Globus pallidus (tissue), 1 donor: Measurements from ENCODE around the gene EMC8.

Experiments used
- DNase-seq: peaks from one replicate; pipeline ENCODE4 v3.0.0-alpha.2; 2015; ENCODE audit warnings: low spot score

The EMC8 gene

DNA sequence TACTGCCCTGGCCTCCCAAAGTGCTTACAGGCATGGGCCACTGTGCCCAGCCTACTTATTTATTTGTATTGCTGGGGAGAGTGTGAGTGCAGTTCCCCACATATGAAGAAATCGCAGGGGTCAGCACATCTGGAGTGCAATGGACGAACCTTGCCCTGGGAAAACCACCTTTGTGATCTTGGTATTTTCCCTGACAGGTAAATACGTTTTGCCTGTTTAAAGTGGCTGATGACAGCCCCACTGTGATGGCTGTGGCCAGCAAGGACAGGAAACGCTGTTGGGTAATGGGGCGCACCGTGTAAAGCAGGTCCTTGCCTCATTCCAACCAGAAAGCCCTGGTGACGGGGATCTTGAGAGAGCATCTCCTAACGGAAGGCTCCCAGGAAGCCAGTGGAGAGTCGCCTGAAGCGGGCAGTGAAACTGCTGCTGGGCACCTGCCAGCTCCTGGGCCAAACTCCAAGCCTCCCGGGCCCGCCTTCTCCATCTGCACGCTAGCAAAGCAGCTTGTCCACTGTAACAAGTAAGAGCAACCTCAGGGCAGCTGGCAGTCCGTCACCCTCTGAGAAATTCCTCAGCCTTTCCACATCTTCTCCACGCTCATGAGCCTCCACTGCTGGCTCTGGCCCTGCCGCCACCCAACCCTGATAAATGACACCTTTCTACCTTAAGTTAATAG is 17.5 kb downstream of the EMC8 start:
- DNase-seq: peak; percentile 64

DNA sequence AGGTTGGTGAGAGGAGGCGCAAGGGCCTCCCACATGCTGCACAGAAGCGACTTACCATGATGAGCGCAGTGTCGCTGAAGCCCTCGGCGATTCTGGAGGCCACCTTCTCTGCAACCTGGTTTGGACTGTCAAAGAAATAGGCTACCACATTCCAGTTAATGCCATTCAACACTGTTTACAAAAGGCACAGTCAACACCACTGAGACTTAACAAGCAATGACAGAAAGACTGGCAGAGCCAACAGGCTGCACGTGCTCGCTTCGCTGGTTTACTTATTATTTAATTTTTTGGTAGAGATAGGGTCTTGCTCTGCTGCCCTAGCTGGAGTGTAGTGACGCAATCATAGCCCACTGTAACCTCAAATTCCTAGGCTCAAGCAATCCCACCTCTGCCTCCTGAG is 18.2 kb downstream of the EMC8 start:
- no peak for DNase-seq

DNA sequence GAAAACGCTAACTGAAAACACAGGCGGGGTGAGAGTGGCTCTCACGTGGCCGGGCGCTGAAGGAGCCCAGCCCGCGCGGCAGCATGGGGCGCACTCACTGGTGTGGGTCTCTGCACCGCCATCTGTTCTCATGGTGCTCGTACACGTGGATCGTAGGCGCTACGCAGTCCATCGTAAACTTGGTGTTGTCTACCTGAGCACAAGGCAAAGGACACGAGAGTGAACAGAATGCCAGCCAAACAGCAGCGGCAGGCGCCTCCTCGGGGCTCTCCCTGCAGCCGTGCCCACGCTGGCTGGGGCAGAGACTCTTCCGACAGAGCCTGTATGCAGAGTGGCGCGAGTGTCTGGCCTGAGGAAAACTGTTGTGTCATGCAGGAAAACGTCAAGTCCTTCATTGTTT is 19.1 kb downstream of the EMC8 start:
- no peak for DNase-seq

DNA sequence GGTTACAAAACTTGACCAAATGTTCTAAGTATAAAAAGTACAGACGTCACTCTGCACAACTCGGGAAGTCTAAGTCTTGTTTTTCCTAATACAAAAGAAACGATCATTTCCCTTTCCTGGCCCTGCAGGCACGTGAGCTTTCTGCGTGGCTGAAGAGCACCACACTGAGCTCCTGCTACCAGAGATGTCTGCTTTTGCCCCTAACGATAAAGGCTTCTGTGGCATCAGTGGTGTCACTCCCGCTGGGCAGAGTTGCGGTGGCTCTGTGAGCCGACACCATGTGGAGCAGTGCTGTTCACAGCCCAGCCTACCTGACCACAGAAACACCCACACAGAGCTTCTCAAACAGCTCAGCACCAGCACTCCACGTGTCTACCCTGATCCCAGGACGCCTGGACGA is 20.5 kb downstream of the EMC8 start:
- DNase-seq: no peak

DNA sequence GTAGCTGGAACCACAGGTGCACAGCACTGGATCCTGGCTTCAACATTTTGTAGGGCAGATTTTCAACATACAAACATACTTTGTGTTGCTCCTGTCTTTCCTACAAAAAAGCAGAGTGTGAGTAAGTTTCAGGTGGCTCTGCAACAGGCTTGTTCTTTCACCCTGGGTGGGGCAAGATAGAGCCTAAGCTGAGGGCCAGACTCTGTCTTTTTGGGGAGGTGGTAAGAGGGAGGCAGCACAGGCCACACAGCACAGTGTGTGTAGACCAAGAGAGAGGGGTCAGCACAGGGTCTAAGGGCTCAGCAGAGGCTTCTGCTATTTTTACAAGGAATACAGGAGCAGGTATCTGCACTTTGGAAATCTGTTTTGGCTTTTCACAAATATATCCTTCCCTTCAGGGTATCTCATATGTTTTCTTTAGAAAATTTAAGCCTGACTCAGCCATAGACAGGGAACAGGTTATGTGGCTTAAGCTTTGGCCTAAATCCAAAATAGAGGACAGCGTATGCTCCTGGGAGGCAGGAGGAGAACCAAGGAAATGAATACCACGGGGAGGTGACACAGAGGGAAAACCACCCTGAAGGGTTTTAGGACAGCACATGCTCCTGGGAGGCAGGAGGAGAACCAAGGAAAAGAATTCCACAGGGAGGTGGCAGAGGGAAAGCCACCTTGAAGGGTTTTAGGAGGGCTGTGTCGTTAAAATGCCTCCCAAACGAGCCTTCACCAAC is 21.6 kb downstream of the EMC8 start:
- no peak for DNase-seq

DNA sequence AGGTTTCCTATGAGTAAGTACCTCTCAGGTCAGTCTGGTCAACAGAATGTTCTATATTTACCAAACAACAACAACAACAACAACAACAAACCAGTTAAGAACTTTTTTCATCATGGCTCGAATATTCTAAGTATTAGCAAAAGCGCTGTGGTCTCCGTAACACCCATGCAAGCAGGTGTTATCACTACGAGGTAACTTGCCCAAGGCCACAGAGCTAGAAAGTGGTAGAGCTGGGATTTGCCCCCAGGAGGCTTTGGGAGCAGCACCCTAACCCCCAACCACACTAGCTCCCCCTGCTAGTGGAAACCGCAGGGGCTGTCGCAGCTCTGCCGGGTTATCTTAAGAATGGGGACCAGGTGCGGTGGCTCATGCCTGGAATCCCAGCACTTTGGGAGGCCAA is 24.5 kb downstream of the EMC8 start:
- DNase-seq: no peak

DNA sequence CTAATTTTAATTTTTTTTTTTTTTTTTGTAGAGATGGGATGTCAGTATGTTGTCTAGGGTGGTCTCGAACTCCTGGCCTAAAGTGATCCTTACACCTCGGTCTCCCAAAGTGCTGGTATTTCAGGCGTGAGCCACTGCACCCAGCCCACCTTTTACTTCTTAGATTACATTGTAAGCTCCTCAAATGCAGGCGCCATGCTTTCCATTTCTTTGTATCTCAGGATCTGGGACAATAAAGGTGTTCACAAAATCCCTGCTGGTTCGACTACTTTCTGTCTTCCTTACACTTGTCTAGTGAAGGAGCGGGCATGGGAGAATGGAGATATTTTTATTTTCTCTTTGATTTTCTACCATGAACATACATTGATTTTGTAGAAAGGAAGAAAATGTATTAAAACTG is 25.2 kb downstream of the EMC8 start:
- no peak for DNase-seq

DNA sequence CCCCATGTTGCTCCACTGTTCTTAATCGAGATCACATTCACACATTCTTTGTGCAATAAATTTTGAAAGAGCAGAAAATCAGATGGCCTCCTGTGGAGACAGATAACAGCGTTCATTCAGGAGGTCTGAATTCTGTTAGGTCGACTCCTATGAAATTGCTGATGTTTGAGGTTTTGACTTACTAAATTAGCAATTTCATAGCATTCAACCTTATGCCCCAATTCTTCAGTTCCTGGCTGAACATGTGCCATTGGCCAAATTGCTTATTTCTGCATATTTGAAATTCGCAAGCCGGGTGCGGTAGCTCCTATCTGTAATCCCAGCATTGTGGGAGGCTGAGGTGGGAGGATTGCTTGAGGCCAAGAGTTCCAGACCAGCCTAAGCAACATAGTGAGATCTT is 26.3 kb downstream of the EMC8 start:
- no peak for DNase-seq

DNA sequence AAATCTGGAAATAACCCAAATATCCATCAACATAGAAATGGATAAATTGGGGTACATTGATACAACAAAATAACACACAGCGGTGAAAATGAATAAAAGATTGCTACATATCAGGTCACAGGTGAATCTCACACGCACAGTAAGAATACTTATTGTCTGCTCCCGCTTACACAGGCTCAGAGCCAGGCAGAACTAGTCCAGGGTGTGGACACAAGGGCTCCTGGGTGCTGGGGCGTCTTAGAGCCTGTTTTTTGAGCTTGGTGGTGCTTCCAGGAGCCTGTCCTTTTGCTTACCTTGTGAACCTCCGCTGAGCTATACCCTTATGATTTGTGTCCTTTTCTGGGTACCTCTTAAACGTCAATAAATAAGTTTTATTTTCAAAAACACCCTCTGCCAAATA is 28.6 kb downstream of the EMC8 start:
- no peak for DNase-seq

DNA sequence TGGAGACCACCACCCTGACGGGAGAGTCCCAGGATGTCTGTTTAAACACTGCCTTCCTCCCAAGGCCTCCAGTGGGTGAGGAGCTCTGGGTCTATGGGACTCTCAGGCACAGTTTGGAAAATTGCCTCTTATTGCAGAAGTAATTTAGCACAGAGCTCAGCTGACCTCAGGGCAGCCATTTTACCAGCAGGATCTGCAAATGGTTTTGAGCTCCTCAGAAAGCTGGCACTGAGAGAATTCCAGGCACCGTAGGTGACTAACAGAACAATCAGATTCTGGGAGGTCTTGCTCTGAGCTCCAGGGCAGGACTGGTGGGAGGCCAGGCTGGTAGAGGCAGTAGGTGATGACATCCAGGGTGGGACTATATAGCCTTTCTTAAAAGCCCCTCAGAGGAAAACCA is 31.1 kb downstream of the EMC8 start:
- DNase-seq: no peak

DNA sequence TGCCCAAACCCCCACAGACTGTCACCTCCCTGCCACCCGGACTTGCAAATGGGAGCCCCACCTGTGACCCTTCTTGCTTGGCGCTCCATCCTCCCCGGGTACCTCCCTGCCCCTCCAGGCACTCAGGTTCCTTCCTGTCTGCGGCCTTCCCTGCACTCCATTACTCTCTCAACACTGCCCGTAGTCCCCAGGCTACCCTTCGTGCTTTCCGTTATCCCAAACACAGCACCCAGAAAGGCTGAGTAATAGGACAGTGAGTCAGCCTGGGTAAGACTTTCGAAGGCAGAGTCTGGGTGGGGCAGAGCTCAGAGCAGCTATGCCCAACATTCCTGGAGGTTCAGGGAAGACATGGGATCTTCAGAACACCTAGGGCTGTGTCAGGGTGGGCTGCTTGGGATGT is 31.8 kb downstream of the EMC8 start:
- DNase-seq: no peak

DNA sequence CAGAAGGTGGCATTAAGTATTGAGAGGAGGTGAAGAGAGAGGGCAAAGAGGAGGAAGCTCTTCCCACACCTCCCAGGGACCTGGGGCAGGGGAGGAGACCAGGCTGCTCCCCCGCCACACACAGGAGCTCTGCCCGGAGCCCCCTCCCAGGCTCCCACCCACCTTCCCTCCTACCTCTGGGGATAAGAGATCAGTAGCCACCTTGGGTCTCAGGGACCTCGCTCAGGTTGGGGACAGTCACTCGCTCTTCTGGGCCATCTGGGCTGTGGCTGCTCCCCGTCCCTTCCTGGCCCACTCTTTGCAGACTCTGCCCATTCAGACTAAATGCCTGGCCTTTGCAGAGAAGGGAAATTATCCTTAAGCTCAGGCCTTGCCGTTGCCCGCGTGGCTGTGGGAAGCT is 33.6 kb downstream of the EMC8 start:
- no peak for DNase-seq

DNA sequence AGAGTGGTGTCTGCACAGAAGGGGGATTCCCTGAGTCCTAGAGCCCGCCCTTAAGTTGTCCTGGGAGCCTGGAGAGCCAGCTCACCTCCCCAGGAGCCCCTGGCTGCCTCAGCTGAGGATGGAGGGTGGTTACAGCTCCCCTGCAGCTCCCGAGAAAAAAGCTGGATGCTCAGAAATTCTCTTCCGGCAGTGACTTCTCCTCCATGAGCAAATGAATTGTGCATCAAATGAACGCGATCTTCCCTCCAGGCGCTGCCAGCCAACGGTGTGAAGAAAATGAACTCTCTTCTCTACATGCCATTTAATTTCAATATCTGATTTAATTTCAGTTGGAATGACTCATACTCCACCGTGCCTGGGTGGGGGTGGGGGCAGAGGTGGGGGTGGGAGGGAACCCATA is 34.1 kb downstream of the EMC8 start:
- DNase-seq: no peak

DNA sequence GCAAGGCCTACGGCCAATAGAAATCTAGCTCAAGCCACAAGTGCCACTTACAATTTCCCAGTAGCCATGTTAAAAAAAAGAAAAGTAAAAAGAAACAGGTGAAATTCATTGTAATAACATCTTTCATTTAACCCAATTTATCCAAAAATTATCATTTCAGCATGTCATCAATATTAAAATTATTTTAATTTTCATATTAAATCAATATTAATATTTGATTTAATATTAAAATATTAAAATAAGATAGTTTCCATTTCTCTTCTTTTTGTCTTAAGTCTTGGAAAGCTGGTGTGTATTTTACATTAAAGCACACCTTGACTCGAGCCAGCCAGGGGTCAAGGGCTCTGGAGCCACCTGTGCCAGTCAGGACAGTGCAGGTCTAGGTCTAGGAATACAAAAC is 35.7 kb downstream of the EMC8 start:
- no peak for DNase-seq

DNA sequence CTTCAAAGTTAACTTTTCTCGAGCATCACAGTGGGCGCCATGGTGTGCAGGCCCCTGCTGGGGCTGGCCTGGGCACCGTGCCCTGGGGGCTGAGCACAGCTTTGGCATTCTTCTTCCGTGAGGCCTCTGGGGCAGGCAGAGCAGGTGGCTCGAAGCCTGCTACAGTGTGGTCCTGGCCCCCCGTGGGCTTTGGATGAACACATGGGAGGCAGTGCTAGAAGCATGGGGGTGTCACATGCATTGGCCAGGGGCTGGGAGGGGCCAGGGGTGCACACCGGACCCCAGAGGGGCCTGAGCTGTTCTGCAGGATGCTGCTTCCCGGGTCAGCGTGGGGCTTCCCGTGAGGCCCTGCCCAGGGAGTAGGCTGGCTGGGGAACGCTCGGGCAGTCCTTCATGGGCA is 36.4 kb downstream of the EMC8 start:
- no peak for DNase-seq

DNA sequence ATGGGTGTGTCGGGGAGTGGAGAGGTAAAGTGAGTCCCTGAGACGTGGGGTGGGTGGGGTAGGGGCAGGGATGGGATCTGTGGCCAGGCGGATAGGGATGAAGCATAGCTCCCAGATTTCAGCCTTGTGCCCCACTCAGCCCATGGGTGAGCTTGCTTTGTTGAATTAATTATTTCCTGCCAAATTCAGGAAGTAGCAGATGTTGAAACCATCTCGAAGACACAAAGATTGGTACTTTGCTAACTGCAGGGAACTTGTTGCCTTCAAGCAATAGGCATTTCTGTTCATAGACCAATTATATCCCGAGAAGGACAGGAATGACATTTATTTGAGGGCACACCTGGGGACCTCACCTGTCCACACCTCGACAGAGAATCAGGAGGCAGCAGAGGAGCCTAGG is 37.5 kb downstream of the EMC8 start:
- no peak for DNase-seq

DNA sequence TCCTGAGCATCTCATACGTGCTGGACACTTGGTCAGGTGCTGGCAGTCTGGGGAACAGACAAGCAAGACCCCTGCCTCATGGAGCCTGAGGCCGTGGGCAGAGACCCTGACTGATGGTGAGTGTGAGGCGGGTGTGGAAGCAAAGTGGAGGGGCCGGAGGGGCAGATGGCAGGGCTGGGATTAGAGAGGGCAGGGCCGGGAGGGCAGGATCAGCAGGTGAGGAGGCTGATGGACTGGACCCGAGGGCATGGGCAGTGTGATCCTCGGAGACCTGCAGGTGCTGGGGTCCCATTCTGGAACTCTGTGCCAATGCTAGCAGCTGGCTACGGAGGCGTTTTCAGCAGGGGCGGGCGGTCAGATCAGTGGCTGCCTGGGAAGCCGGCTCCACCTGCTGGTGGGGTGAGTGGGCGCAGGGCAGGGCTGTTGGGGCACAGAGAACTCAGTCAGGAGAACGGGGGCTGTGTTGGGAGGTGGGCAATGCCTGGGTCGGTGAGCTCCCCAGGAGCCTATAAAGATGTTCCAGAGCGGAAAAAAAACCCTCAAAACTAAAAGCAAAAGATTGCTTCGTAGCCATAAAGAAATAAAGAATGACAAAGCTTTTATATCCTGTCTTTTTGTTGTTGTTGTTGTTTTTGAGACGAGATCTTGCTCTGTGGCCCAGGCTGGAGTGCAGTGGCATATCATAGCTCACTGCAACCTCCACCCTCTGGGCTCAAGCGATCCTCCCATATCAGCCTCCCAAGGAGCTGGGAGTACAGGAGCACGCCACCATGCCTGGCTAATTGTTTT is 39.5 kb downstream of the EMC8 start:
- DNase-seq: no peak

DNA sequence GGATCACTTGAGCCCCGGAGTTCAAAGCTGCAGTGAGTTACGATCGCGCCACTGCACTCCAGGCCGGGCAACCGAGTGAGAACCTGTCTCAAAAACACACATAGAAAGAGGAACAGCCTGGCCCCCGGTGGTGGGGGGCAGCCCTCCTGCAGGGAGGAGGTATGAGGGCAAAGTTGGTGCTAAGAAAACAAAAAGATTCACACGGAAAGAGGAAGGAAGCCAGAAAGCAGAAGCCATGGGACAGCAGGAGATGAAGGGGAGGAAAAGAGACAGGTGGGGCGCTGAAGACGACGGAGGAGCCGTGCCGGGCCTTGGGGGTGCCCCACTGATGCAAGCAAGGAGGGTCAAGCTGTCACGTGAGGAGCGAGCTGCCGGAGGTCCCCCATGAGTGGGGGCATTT is 40.2 kb downstream of the EMC8 start:
- no peak for DNase-seq

DNA sequence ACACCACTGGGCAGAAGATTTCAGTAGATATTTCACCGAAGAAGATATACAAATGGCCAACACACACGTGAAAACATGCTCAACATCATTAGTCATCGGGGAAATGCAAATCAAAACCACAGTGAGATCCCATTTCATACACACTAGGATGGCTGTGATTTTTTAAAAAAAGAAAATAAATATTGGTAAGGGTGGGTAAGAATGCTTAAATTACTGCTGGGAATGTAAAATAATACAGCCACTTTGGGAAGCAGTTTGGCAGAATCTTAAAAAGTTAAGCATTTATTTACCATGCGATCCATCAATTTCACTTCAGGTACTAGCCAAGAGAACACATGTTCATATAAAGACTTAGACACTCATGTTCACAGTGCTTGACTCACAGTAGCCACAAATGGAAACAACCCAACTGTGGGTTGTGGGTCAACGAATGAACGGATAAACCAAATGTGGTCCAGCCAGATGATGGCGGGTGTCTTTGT is 42.0 kb downstream of the EMC8 start:
- DNase-seq: no peak

DNA sequence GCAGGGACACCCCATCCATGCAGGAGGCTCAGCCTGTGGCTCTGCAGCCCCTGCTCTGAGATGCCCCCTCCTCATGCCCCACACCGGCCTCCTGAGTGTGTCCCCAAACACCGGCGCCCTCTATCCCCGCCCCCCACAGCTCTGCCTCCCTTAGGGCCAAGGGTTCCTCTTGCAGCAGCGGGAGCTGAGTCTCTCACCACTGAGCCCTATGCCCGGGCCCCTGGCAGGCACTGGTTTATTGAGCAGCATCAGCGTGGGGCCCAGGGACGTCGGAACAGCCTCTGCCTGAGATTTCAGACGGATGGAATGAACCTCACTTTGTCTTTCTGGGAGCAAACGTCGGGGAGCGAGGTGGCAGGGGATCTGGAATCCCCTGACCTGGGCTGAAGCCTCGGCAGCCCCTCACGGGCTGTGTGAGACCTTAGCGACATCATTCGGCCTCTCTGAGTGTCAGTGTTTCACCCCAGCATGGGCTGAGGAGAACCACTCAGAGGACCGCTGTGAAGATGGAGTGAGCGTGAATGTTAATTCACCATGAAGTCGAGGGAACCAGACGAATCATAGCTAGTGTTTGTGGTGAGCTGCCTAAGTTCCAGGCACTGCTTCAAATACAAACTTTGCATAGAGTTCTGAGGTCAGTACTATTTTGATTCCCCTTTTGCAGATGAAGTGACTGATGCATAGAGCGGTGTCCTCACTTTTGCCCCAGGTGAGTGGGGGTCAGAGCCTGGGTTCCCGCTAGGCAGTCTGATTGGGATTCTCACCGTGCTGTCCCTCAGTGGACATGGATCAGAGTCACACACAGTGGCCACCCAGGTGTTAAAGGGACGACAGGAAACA is 43.2 kb downstream of the EMC8 start:
- DNase-seq: no peak

DNA sequence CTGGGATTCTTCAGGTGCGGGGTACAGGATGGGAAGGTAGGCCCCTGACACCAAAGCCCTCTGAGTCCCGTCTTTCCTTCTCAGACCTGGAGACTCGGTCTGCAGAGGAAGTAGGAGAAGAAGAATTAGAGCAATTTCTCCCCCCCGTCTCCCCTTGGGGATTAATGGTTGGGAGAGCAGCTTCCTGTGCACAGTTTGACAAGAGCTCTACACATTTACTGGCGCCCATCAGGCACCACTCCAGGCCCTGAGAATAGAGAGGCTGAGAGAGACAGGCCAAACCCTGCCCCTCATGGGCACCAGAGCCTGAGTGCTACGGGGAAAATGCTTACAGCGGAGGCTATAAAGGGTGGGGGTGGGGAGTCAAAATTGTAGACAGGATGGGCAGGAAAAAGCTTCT is 44.9 kb downstream of the EMC8 start:
- DNase-seq: no peak

DNA sequence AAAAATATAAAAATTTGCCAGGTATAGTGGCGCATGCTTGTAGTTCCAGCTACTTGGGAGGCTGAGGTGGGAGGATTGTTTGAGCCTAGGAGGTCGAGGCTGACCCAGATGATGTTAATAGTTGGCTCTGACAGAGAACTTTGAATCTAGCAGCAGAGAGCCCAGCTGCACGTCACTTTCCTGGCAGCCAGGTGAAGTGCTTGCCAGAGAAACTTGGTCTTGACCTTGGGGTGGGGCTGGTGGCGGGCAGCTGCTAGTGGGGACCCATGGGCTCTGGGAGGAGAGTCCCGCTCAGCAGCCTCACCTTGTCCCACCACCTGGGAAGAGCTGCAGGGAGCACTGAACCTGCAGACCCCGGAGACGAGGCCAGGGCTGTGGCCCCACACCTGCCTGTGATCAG is 45.4 kb downstream of the EMC8 start:
- DNase-seq: no peak
